ENCODE results near the gene BEAN1.
A peak's percentile ranks its signal among the peaks of the same experiment; 100 is the strongest.

The BEAN1 gene

DNA sequence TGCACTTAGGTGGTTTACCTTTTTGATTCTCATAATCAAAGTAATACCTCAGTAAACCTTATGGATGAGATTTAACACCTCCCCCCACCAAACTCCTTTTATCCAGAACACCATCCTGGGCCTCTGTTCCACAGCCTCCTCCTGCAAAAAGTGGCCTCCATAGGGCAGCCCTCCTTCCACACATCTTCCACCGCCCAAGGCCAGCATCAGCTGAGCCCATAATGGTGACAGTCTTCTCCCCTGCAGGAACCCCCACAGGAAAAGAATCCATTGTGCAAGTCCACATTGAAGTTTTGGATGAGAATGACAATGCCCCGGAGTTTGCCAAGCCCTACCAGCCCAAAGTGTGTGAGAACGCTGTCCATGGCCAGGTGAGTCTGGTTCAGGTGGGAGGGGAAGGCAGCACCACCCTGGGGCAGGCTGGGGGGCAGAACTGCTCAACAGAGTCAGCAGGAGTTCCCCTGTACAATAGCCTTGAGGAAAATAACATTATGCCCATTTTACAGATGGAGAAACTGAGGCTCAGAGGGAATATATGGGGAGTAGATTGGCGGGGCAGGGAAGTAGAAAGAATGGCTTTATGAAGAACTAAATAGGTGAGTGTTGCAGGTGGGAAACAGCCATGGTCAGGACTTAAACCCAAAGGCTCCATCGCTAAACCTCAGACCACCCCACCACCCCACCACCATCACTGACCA lies 29.2 kb upstream of the BEAN1 start:
- DNase-seq = no peak

DNA sequence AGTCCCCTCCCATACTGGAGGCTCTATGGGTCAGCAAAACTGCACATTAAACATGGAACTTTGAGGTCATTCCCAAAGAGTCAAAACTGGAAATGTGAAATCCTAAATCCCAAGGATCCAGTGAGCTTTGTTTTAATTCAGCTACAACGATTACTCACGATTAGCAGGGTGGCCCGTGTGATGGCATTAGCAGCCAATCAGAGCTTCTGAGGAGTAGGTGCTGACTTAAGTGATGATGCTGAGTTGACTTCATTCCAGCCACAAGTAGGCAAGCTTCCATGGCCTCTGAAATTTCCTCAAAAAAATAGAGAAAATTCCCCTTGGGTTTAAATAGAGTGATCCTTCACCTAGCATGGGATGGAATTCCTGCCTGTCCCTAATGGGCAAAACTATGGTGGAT lies 28.1 kb upstream of the BEAN1 start:
- no peak for DNase-seq

DNA sequence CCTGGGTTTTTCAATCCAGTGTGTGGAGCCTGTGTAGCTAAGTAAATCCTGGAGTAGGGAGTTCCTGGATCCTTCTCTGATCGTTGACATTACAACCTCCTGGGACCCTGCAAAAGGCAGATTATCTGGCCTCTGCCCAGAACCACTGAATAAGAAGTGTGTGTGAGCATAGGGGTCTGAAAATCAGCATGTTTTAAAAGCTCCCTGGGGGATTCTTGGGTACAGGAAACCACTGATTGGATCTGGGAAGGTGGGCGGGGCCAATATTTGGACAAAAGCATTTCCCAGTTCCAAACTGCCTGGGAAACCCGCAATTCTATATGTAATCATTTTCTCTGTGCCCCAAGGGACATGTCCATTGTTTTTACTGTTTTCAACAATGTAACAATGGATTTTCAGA lies 27.2 kb upstream of the BEAN1 start:
- DNase-seq = no peak

DNA sequence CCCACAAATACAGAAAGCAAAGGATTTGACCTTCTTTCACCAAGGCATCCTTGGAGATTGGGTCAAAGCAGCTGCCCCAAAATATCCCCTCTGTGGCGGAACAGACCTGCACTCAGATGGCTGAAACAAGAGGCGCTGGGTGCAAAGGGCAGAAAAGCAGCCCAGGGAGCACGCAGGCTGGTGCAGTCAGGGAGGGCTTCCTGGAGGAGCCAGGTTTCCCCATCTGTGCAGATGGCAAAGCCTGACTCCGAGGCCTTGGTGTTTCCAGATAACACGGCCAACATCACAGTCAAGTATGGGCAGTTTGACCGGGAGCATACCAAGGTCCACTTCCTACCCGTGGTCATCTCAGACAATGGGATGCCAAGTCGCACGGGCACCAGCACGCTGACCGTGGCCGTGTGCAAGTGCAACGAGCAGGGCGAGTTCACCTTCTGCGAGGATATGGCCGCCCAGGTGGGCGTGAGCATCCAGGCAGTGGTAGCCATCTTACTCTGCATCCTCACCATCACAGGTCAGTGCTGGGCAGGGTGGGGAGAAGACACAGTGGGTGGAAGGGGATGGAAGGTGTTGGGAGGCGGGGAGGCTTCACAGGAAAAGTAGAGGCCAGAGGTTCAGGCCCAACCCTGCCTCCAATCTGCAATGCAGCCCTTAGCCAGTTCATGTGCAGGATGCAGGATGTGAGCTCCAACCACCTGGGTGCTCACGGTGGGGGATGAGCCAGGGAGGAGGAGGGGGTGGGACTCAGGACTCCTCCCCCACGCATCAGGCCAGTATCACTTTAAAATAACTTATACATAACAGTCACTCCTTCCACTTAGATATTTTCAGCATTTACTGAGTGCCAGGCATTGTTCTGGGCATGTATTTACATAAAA lies 26.4 kb upstream of the BEAN1 start:
- DNase-seq = no peak

DNA sequence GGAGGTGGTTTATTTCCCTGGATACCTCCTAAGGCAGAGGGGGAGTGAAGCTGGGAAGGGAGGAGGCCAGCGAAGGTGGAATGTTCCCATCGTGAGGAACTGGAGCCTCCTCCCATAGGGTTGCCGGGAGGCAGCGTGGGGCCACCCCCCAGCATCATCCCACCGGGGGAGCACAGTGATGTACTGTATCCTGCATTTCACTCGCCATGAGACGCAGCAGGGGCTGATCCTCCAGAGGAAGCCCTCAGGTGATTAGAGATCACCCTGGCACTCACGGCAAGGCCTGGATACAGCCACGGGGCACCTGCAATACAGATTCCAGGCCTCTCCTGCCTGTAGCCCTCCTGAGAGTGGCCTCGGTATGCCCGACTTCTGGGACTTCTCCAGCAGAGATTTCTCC lies 25.5 kb upstream of the BEAN1 start:
- DNase-seq = no peak

GRCh38 chr16:66402166-66402565 lies 24.9 kb upstream of the BEAN1 start:
- no peak for DNase-seq

DNA sequence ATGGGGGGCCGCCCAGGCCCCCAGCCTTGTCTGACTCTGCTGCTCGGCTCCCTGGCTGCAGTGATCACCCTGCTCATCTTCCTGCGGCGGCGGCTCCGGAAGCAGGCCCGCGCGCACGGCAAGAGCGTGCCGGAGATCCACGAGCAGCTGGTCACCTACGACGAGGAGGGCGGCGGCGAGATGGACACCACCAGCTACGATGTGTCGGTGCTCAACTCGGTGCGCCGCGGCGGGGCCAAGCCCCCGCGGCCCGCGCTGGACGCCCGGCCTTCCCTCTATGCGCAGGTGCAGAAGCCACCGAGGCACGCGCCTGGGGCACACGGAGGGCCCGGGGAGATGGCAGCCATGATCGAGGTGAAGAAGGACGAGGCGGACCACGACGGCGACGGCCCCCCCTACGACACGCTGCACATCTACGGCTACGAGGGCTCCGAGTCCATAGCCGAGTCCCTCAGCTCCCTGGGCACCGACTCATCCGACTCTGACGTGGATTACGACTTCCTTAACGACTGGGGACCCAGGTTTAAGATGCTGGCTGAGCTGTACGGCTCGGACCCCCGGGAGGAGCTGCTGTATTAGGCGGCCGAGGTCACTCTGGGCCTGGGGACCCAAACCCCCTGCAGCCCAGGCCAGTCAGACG lies 24.4 kb upstream of the BEAN1 start:
- DNase-seq = no peak

DNA sequence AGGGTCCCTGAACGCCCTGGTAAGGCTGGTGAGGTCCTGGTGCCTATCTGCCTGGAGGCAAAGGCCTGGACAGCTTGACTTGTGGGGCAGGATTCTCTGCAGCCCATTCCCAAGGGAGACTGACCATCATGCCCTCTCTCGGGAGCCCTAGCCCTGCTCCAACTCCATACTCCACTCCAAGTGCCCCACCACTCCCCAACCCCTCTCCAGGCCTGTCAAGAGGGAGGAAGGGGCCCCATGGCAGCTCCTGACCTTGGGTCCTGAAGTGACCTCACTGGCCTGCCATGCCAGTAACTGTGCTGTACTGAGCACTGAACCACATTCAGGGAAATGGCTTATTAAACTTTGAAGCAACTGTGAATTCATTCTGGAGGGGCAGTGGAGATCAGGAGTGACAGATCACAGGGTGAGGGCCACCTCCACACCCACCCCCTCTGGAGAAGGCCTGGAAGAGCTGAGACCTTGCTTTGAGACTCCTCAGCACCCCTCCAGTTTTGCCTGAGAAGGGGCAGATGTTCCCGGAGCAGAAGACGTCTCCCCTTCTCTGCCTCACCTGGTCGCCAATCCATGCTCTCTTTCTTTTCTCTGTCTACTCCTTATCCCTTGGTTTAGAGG lies 23.5 kb upstream of the BEAN1 start:
- DNase-seq = no peak

DNA sequence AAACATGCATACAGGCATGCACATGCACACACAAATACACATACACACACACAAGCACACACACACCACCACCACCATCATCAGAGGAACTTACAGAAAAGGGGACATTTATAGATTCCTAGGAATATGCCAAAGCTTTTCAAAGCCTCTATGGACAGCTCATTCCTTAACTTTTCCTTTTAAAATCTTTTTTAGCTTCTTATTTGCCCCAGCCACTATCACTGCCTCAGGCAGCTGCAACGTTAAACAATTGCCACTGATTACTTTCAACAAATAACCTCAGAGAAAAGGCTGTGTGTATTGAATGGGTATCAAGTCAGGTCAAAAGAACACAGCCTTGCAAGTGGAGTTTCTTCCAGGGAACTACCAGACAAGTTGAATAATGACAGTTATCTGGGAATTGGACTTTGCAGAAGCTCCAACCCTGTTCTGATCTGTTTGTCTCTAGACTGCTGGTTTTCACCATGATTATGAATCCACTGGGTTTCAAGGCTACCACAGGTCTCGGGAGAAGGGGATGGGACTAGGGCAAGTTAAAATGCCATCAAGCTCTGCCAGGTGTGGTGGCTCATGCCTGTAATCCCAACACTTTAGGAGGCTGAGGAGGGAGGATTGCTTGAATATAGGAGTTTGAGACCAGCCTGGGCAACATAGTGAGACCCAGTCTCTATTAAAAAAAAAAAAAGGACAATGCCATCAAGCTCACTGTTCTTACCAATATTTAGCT lies 21.9 kb upstream of the BEAN1 start:
- no peak for DNase-seq

DNA sequence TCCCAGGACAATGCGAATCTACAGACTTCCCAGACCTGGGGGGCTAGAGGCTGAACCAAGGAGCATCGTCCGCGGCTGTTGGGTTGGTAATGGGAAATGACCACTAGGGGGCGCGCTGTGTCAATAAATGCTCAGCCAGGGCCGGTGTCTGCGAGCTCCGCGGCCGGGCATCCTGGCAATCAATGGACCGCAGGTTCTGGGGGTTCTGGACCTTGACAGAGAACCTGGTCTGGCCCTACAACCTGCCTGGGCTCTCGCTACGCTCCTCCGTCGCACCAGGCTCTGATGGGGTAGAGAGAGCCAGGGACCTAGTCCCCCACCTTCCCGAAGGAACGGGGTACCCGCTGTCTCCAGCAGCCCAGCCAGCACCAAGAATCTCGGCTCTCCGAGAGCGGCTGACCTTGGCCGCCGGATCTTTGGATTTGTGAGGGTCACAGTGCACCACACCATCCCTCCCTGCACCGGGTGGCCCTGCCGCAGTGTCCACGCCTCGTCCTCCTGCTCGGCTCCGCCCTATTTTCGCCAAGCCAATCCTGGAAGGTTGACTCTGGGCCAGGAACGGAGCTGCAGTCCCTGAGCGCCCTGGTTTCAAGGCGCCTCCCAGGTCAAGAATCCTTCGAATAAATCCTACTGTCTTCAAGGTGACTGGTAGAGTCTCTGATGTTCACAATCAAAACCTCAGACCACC lies 20.4 kb upstream of the BEAN1 start:
- DNase-seq = peak; percentile 79

- DNase-seq = peak; percentile 63
Measured at GRCh38 chr16:66408163-66409048, 18.7 kb upstream of the BEAN1 start.

DNA sequence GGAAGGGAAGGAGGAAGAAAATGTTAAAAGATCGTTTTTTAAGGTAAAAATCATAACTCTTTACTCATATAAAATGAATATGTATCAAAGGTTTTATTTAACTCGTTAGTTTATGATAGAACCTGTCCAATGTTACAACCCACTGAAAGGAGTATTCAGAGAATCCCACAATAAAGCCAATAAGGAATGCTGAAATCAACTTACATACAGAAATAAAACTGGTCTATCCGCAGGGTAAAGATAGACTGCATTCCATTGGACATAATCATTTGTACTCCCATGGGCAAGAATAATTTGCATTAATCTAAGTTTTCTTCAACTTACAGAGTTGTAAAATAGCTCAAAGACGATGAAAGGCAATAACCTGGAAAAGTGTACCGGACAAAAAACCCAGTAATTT lies 17.9 kb upstream of the BEAN1 start:
- peak; percentile 68 for DNase-seq

- no peak for DNase-seq
Measured at GRCh38 chr16:66412182-66412581, 14.9 kb upstream of the BEAN1 start.

DNA sequence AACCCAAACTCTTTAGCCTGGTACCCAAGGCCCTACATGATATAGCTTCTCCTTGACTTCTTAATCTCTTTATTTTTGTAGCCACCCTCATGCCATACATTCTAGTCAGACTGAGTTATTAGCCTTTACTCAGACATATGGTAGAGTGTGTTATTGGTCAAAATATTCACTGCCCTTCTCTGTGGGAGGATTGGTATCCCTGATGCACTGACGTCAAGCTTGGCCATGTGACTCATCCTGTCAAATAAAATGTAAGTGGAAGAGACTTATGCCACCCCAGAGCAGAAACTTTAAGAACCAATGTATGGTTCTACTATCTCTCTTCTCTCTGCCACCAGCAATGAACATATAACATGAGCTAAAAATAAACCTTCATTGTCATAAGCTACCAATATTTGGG lies 12.2 kb upstream of the BEAN1 start:
- DNase-seq = peak; percentile 73

GRCh38 chr16:66416136-66416535 lies 11.0 kb upstream of the BEAN1 start:
- DNase-seq = peak; percentile 61

DNA sequence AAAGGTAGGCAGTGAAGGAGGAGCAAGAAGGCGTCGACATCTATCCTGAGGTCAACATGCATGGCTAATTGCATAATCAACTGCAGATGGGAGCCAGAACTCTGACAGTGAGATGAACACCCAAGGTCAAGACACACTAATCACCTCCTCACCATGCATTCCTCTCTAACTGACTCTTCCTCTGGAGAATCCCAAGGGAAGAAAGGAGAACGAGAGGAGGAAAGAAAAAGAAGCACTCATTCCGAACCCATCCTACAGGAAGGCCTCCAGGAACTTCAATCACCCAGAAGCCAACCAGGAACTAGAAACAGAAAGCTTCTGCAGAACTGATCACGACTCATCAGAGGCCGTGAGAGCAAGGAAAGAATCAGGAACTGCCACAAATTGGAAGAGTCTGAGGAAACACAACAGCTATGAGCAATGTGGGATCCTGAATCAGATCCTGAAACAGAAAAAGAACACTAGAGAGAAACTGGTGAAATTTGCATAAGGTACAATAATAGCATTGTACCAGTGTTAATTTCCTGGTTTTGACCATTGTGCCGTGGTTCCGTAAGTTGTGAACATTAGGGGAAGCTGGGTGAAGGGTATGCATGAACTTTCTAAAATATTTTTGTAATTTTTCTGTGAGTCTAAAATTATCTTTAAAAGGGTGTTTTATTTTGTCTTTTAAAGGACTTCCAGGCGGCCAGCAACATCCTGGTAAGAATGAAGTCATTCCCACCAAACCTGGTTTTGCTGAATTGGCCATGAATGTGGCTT lies 10.0 kb upstream of the BEAN1 start:
- DNase-seq = peak; percentile 65

DNA sequence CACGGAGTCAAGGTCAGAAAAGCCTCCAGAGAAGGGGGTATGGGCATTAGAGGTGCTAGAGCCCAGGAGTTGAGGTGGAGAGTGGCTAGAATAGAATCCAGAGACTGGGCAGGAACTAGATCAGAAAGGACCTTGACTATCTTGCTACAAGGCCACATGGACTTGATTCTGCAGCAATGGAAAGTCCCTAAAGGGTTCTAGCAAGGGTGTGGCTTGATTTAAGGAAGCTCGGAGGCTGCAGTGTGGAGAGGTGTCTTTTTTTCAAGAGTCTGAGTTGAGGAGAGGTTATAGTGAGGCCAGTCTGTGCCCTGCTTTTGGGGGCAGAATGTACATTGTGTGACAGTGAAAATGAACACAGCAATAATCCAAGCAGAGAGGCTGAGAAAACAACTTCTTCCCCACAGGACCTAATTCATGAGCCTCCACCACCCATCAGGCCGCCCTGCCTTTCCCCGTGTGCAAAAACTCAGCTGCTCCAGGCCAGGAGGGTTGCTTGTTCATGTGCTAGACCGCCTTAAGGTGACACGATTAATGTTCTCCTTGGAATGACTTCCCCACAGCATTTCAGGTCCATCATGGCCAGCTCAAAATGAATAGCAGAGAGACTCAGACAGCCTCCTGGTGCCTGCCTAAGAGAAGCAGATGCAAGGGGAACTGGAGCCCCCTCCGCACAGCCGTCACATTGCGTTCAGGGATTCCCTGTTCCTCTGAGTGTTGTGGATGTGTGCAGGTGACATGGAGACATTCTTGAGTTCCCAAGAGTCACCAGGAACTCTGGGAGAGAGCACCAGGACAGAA lies 8.7 kb upstream of the BEAN1 start:
- no peak for DNase-seq

DNA sequence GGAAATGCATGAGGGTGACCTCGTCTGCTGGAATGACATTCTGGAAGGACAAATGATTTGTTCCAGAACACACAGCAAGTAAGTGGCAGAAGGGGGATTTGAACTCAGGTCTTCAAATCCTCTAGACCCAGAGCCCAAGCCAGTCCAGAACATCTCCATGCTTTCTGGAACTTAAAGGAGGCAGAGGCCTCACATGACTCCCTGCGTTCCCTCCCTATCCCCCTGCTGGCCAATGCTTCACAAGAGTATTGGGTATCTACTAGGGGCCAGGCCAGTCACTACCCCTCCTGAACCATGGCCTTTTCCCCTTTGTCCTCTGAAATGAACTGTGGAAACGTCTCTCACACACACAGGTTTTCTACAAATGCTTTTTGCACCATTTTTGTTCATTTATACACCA lies 7.6 kb upstream of the BEAN1 start:
- no peak for DNase-seq

- no peak for DNase-seq
Measured at GRCh38 chr16:66420396-66420795, 6.7 kb upstream of the BEAN1 start.

All from EL (cell line).